K562 (cell line): Measurements from ENCODE around the gene ZNRF3. TPM values are rescaled to one million over a fixed set of nuclear protein-coding genes. Genes with fewer than 3 reads are reported as not detected.
"Not testable (repeated sequence)": the region's sequence is repeated elsewhere in the genome, so short reads cannot be mapped to it uniquely, and the experiment has no call there.

Source experiments
- ATAC-seq: fragments of 200-7000 bp; cut with Tn5 transposase; 3 replicates; pipeline ENCODE4 v1.9.1; 2020; ENCODE audit warnings: moderate library complexity
- BruUV-seq: library from RNA; stranded (reverse); fragments of 400-500 nt; replicated peaks from 2 replicates; lab custom pipeline; 2021; lab: Mats Ljungman, UMichigan
- CTCF ChIA-PET: fragments of 300-600 bp; formaldehyde crosslinking; extraction: SDS; loops from one replicate; lab custom pipeline; 2021; ENCODE audit warnings: low intra/inter-chr PET ratio; lab: Yijun Ruan, JAX
- POLR2A ChIA-PET: fragments of 300-600, 350-650 bp; sonication (Branson Sonifier 250); formaldehyde crosslinking; extraction: SDS; loops from one replicate; lab custom pipeline; 2021; ENCODE audit warnings: antibody characterized with exemption, inconsistent platforms; lab: Yijun Ruan, JAX
- DNase-seq, 4 experiments: peaks; one replicate each; pipeline versions ENCODE4 v3.0.0 to v3.0.0-alpha.2; 2011 to 2018; ENCODE audit warnings: low spot score in 3 of 4, mixed read lengths in 3 of 4; ENCODE audit errors: extremely low read depth in 1 of 4
- FAIRE-seq: peaks from 2 replicates; lab custom pipeline; 2011; peaks lifted over from hg19 to GRCh38; lab: Jason Lieb, UNC
- H2AFZ ChIP-seq: 2 replicates; pipeline ENCODE4 v1.6.0; 2011; ENCODE audit warnings: low read depth, low read length, control low read depth, inconsistent platforms
- H3K27ac ChIP-seq: fragments of 200-600 bp; 3 replicates; pipeline ENCODE4 v1.8.0; 2011; ENCODE audit warnings: low read depth, mild to moderate bottlenecking, control low read depth, inconsistent platforms, low read length, moderate library complexity, mixed read lengths; ENCODE audit errors: extremely low read depth
- H3K27me3 ChIP-seq, 2 experiments: fragments of 300-600 bp in 1 of 2; 2 replicates in 1 of 2; 3 replicates in 1 of 2; pipeline versions ENCODE4 v1.6.0 to v1.8.0; 2011; ENCODE audit warnings: inconsistent platforms in 2 of 2, low read length in 2 of 2, mild to moderate bottlenecking in 1 of 2, mixed read lengths in 1 of 2, moderate library complexity in 1 of 2; ENCODE audit not compliant: control insufficient read depth in 2 of 2, insufficient read depth in 2 of 2
- H3K36me3 ChIP-seq: fragments of 300-600 bp; 3 replicates; pipeline ENCODE4 v1.8.0; 2011; ENCODE audit warnings: mild to moderate bottlenecking, low read length, inconsistent platforms; ENCODE audit not compliant: control insufficient read depth, insufficient read depth
- H3K4me1 ChIP-seq, 2 experiments: fragments of 200-600 bp in 1 of 2; replicated peaks in 1 of 2; 2 replicates in 1 of 2; 3 replicates in 1 of 2; pipeline versions ENCODE4 v1.5.1 to v1.8.0; 2011; ENCODE audit warnings: inconsistent platforms in 2 of 2, low read length in 2 of 2, mild to moderate bottlenecking in 1 of 2, mixed read lengths in 1 of 2, moderate library complexity in 1 of 2; ENCODE audit not compliant: control insufficient read depth in 2 of 2, insufficient read depth in 2 of 2
- H3K4me2 ChIP-seq: 2 replicates; pipeline ENCODE4 v1.6.1; 2011; ENCODE audit warnings: low read length, control low read depth, inconsistent platforms, mixed read lengths; ENCODE audit not compliant: insufficient read depth
- H3K4me3 ChIP-seq: fragments of 200-600 bp; sonication (generic), shearing (Covaris generic); 2 replicates; pipeline ENCODE4 v1.5.1; 2016; ENCODE audit warnings: control low read depth, inconsistent platforms
- H3K79me2 ChIP-seq: fragments of 200-600 bp; 3 replicates; pipeline ENCODE4 v1.8.0; 2011; ENCODE audit warnings: low read length, inconsistent platforms; ENCODE audit not compliant: control insufficient read depth, insufficient read depth
- H3K9ac ChIP-seq, 2 experiments: 2 replicates each; pipeline versions ENCODE4 v1.6.0 to v1.6.1; 2011; ENCODE audit warnings: low read depth in 2 of 2, low read length in 2 of 2, control low read depth in 1 of 2, inconsistent platforms in 1 of 2, mild to moderate bottlenecking in 1 of 2, mixed read lengths in 1 of 2; ENCODE audit not compliant: insufficient read depth in 1 of 2
- H3K9me1 ChIP-seq: one replicate; pipeline ENCODE4 v1.6.0; 2011; ENCODE audit warnings: inconsistent platforms, mild to moderate bottlenecking, low read length, moderate library complexity; ENCODE audit not compliant: control insufficient read depth, insufficient read depth
- H3K9me3 ChIP-seq: replicated peaks from 2 replicates; pipeline ENCODE4 v1.5.1; 2011; ENCODE audit warnings: low read depth, low read length, inconsistent platforms; ENCODE audit not compliant: control insufficient read depth, insufficient read depth
- H4K20me1 ChIP-seq: replicated peaks from 2 replicates; pipeline ENCODE4 v1.6.1; 2011; ENCODE audit warnings: low read length, inconsistent platforms, mixed read lengths; ENCODE audit not compliant: control insufficient read depth, insufficient read depth
- GTF2A2 ChIP-seq: IDR thresholded peaks from 2 replicates; pipeline ENCODE4 v1.6.1; 2016; ENCODE audit warnings: mild to moderate bottlenecking, missing genetic modification characterization, missing compliant biosample characterization
- NFIC ChIP-seq: fragments of 450-650 bp; IDR thresholded peaks from 2 replicates; pipeline ENCODE4 v1.6.1; 2017; ENCODE audit warnings: mild to moderate bottlenecking, inconsistent platforms
- RFX1 ChIP-seq: fragments of 450-650 bp; IDR thresholded peaks from 2 replicates; pipeline ENCODE4 v1.6.1; 2016; ENCODE audit warnings: mild to moderate bottlenecking, moderate library complexity
- SMARCC2 ChIP-seq: fragments of 450-650 bp; IDR thresholded peaks from 2 replicates; pipeline ENCODE4 v1.6.1; 2017; ENCODE audit warnings: antibody characterized with exemption, moderate library complexity, mild to moderate bottlenecking, low read depth
- TRIM24 ChIP-seq, 2 experiments: fragments of 450-650 bp; IDR thresholded peaks; 2 replicates each; pipeline ENCODE4 v1.6.1; 2016
- ZNF12 ChIP-seq: sonication (generic); formaldehyde crosslinking; IDR thresholded peaks from 2 replicates; pipeline ENCODE4 v1.4.0; 2020; ENCODE audit warnings: mild to moderate bottlenecking, missing genetic modification reagents
- WGBS: fragments of 100-300 bp; shearing (Covaris generic); methylation state at CpG from one replicate; pipeline ENCODE4 v1.1.6; 2016; ENCODE audit warnings: low coverage, mixed read lengths; ENCODE audit not compliant: insufficient coverage; ENCODE audit errors: missing lambda C conversion rate; 5-methylcytosine and 5-hydroxymethylcytosine counted together
- in situ Hi-C: fragments of 300-500 bp; cut with MboI; formaldehyde crosslinking; loops from 4 replicates; pipeline ENCODE4 v1.15.0; 2018; ENCODE audit warnings: inconsistent platforms, mixed read lengths
- intact Hi-C: fragments of 100-400 bp; cut with micrococcal nuclease; formaldehyde crosslinking; loops from 2 replicates; pipeline ENCODE4 v1.14.2; 2022
- polyA plus RNA-seq, 8 experiments: library from polyadenylated mRNA; depleted of rRNA in 4 of 8; stranded (reverse) in 5 of 8; unstranded in 3 of 8; fragments of >200 nt; fragmentation: Nextera tagmentation in 2 of 8; fragmentation: Illumina TruSeq in 1 of 8; extraction: Ambion mirVana in 2 of 8; extraction: Trizol in 1 of 8; gene quantifications; 2 replicates each; pipeline versions ENCODE4 v1.2.1 to v1.2.3, GENCODE V29; 2011 to 2014; ENCODE audit warnings: inconsistent platforms in 1 of 8, missing spikeins in 1 of 8
- total RNA-seq, 7 experiments: library from RNA; depleted of rRNA in 6 of 7; stranded (reverse); fragments of >200 nt in 6 of 7; fragmentation: Illumina TruSeq in 2 of 7; extraction: Trizol in 2 of 7; gene quantifications; 2 replicates each; pipeline versions ENCODE4 v1.2.1 to v1.2.3, GENCODE V29; 2011 to 2021; ENCODE audit warnings: low replicate concordance in 1 of 7

ZNRF3 gene
- total and polyA plus RNA-seq, 9 of the 15 experiments (the other 6 are each of a cell fraction or from before 2014, with no cell fraction given), result 0.41 to 5.9 (median 1.7) TPM

DNA sequence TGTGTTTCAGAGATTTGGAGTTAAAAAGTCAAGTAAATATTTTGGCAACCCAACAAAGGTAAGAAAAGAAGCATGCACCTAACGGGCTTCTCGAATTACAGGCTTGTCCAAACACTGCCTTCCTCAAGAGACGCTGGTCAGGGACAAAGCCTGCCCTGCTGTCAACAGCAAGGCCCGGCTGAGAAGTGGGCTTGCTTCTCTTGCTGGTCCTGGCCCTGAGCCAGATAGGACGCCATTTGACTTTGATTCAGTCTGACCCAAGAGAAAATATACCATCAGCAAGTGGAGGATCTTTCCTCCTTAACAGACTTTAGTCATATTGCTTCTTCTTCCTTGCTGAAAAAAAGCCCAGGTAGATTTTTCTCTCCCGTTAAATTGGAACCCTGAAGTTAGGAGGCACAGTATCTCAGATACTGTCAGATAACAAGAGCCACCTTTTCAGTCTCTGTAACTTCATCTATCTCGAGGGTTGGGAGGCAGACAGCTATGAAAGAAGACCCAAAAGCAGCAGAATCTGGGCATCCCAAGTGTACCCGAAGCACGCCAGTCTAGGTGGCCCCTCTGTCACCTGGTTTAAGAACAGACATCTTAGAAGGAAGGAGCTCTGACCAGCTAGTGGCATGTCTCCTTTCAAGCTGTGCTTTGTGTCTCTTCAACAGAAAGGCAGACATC, 120.7 kb downstream of the ZNRF3 start:
- no peak overlapping the region for H3K9ac ChIP-seq
- no peak overlapping the region for H3K27ac ChIP-seq
- H3K27me3 ChIP-seq, result no peaks in the 10 kb centered on the region
- POLR2A ChIA-PET, result interaction anchor here (0.6 to 1.1 kb wide), 3 partner anchors 12 to 118 kb away, joined by 3 read pairs; no protein-coding TSS in a partner anchor
- no peak overlapping the region for H2AFZ ChIP-seq
- no peak for TF ChIP-seq ZNF12
- TF ChIP-seq NFIC, result peak; percentile 79
- TF ChIP-seq, all 486 proteins: peak for 1
- Histone ChIP-seq H3K36me3 (no peaks in the 10 kb centered on the region), H4K20me1 (no peaks in the 10 kb centered on the region), H3K4me3 (no peak overlapping the region), H3K4me2 (no peak overlapping the region), H3K9me1 (no peaks in the 10 kb centered on the region), H3K9me3 (no peaks in the 10 kb centered on the region), H3K79me2 (no peaks in the 10 kb centered on the region; the same call in 2 of the 3 replicates), H3K4me1 (no peaks in the 10 kb centered on the region; a peak in 1 of 5 replicates)
- peak in 1 of 4 experiments; percentile 5 for DNase-seq
- BruUV-seq, result no TSS peak
- intact Hi-C loops, result no loop called here
- FAIRE-seq, result no peak
- no peak for ATAC-seq
- CTCF ChIA-PET, result no interaction called here
- 44% methylated on average over 8 of the region's 9 CpGs for WGBS
- in situ Hi-C loops, result no loop called here

DNA sequence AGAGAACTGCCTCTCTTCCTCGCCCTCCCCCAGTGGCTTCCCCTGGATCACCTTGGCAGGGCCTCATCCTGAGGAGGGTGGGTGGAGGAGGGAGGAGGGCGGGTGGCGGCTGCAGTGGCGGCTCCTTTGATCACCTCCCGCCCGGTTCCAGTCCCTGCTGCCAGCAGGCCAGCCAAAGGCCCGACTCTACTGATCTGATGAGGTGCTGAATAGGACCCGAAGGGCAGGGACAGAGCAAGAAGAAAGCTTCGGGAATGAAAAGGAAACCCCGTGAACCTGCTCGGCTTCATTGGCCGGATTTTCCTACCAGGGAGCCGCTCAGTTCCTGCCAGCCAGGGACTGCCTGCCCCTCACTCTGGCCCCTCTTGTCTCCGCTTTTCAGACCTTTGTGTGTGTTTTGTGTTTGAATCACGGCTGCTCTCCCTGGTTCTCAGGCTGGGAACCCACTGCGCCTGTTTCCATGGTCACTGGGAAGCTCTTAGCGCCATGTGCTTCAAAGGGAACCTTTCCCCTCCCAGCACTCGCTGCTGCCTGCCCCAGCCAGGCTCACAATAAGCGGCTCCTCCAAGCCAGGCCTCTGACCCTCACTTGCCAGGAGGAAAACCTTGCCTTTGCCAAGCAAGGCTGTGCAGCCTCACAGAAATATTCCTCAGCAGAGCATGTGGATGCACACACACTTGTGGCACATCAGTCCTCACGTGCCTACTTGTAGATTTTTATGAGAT, 121.4 kb downstream of the ZNRF3 start:
- DNase-seq (peak in 2 of 4 experiments; percentile 14 to 21), ATAC-seq (no peak), FAIRE-seq (no peak)
- Histone ChIP-seq H3K36me3 (no peaks in the 10 kb centered on the region), H3K4me3 (no peak overlapping the region), H3K4me1 (no peaks in the 10 kb centered on the region; a peak in 1 of 5 replicates), H3K9ac (peak overlapping the region in 1 of 2 experiments; percentile 74; a peak in 2 of 4 replicates), H2AFZ (no peak overlapping the region), H3K9me3 (no peaks in the 10 kb centered on the region), H3K79me2 (no peaks in the 10 kb centered on the region; the same call in 2 of the 3 replicates), H3K4me2 (no peak overlapping the region), H3K27me3 (no peaks in the 10 kb centered on the region), H3K9me1 (no peaks in the 10 kb centered on the region), H4K20me1 (no peaks in the 10 kb centered on the region), H3K27ac (no peak overlapping the region)
- WGBS, result 70% methylated on average over 6 of the region's 20 CpGs
- POLR2A ChIA-PET, result interaction anchor here (0.7 kb wide), 3 partner anchors 16 to 136 kb away, joined by 3 read pairs; no protein-coding TSS in a partner anchor
- no TSS peak for BruUV-seq
- TF ChIP-seq GTF2A2 (no peak), TRIM24 (IDR thresholded peaks at IDR 0.05) (no peak), RFX1 (peak; percentile 30; the same call in 1 of the 2 replicates), SMARCC2 (no peak)
- CTCF ChIA-PET, result no interaction called here
- in situ Hi-C loops (no loop called here), intact Hi-C loops (no loop called here)

DNA sequence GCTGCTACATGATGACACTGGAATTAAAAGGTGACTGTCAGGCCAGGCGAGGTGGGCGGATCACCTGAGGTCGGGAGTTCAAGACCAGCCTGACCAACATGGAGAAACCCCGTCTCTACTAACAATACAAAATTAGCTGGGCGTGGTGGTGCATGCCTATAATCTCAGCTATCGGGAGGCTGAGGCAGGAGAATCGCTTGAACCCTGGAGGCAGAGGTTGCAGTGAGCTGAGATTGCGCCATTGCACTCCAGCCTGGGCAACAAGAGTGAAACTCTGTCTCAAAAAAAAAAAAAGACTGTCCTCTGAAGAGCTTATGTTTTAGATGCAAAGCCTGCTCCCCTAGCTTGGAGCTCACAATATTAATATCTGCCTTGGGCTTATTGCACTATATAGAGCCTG, 122.4 kb downstream of the ZNRF3 start:
- H3K9me1 ChIP-seq, H3K36me3 ChIP-seq, ATAC-seq, intact Hi-C loops, H3K27ac ChIP-seq, H3K79me2 ChIP-seq, H3K9me3 ChIP-seq, FAIRE-seq, CTCF ChIA-PET, H3K9ac ChIP-seq, H3K27me3 ChIP-seq, in situ Hi-C loops, H4K20me1 ChIP-seq, H3K4me1 ChIP-seq, H3K4me2 ChIP-seq, DNase-seq, BruUV-seq, H3K4me3 ChIP-seq, H2AFZ ChIP-seq: not testable (repeated sequence)
- POLR2A ChIA-PET, result interaction anchor here (0.7 to 1.1 kb wide), 3 partner anchors 8 to 31 kb away, joined by 3 read pairs; no protein-coding TSS in a partner anchor
- WGBS, result 89% methylated on average over 7 of the region's 8 CpGs
